GM18508 (cell line): ENCODE measurements around the gene STOML1.

Source experiments
- ATAC-seq: cut with Tn5 transposase; IDR thresholded peaks from one replicate; pipeline ENCODE4 v1.9.1; 2021; ENCODE audit warnings: moderate number of reproducible peaks; ENCODE audit not compliant: insufficient read depth, unreplicated experiment

The STOML1 gene

GRCh38 chr15:73991726-73992593 lies at the start of gene STOML1:
TSS of gene STOML1 (minus strand) at chr15:73992295. CDS start at chr15:73992223, 72 bp downstream.
- no peak for ATAC-seq

- no peak for ATAC-seq
Measured at GRCh38 chr15:74041311-74041756, 49.2 kb upstream of the STOML1 start.

GRCh38 chr15:74040109-74040850 lies 48.2 kb upstream of the STOML1 start:
- ATAC-seq: no peak

- no peak for ATAC-seq
Measured at GRCh38 chr15:74039656-74040010, 47.5 kb upstream of the STOML1 start.

- no peak for ATAC-seq
Measured at GRCh38 chr15:74038707-74039655, 46.9 kb upstream of the STOML1 start.

GRCh38 chr15:74037171-74038117 lies 45.3 kb upstream of the STOML1 start:
- ATAC-seq: no peak

GRCh38 chr15:74036271-74037170 lies 44.4 kb upstream of the STOML1 start:
- ATAC-seq: no peak

- no peak for ATAC-seq
Measured at GRCh38 chr15:74035121-74036017, 43.3 kb upstream of the STOML1 start.

- ATAC-seq: no peak
Measured at GRCh38 chr15:74034206-74034755, 42.2 kb upstream of the STOML1 start.

- ATAC-seq: no peak
Measured at GRCh38 chr15:74032606-74033561, 40.8 kb upstream of the STOML1 start.

GRCh38 chr15:74032046-74032445 lies 40.0 kb upstream of the STOML1 start:
- no peak for ATAC-seq

- no peak for ATAC-seq
Measured at GRCh38 chr15:74028646-74029045, 36.6 kb upstream of the STOML1 start.

- no peak for ATAC-seq
Measured at GRCh38 chr15:74027688-74028087, 35.6 kb upstream of the STOML1 start.

GRCh38 chr15:74025436-74025835 lies 33.3 kb upstream of the STOML1 start:
- no peak for ATAC-seq

GRCh38 chr15:74024687-74025086 lies 32.6 kb upstream of the STOML1 start:
- ATAC-seq: no peak
